Muscle of back (tissue), 11 donors: ENCODE results near the gene MST1. TPM values are rescaled to one million over a fixed set of nuclear protein-coding genes. Genes with fewer than 3 reads are reported as not detected.

Experiments
- DNase-seq, 3 donors: peaks; one replicate each; pipeline versions ENCODE4 v3.0.0 to v3.0.0-alpha.2; 2013
- polyA plus RNA-seq, 10 donors: library from polyadenylated mRNA; unstranded; fragments of 120-200 nt; gene quantifications; one replicate each; pipeline ENCODE4 v1.2.1, GENCODE V29; 2013; ENCODE audit not compliant: insufficient read length in 10 of 10

Gene MST1
- polyA plus RNA-seq, 10 donors: 5.0 to 14.2 (median 8.1) TPM

- DNase-seq: no peak
These were observed 50.8 kb downstream of the MST1 start for GRCh38 chr3:49638445-49638844.

DNA sequence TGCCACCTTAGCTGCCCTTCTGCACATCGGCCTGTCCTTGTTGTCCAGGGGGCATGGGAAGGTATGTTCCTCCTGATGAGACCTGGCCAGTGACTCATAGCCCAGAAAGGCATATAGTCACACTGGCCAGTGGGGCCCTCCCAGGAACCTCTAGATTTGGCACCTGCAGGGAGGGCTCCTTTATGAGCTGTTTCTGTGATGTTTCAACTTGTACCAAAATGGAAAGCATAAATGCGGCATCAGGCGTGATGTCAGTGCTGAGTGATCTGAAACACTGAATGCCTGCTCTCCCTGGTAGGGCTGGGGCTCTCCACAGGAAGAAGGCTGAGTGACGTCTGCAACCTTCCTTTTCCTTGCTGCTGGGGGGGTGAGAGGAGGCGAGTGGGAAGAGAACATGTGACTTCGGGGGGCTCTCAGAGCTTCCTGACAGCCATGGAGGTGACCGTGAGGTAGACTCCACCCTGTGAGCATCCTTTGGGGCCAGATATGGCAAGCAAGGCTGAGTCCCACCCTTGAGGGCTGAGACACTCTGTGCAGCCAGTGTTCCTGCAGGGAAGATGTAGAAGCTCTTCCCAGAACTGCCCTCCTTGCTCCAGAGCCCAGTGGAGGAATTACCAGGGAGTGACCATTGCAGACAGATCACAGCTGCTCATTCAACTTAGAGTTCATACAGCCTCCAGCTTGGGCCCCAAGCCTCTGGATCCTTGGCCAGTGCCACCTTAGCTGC, 52.2 kb downstream of the MST1 start:
- no peak for DNase-seq

DNA sequence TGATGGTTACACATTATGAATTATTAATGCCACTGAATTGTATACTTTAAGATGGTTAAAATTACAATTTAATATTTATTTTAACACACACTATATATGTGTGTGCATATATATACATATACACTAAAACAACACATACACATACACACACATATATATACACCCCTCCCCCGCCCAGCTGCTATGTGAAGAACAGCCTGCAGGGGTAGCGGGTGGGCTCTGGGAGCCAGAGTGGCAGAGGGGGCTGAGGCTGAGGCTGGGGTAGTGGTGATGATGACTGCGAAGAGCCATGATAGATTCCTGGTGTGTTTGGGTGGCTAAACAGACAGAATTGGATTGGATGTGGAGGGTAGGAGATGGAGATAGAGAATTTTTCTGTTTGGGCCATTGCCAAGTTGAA, 54.5 kb downstream of the MST1 start:
- no peak for DNase-seq

Other genes with a start within 250 kb of the MST1 start
- gene DAG1, start 219.2 kb downstream of the MST1 start, polyA plus RNA-seq: 100 to 1,000 TPM; 155 to 247 (median 209) TPM
- 1 to 10 TPM in 3 of 10 donors, under 1 TPM in 7; 0.63 to 1.2 (median 0.91) TPM for gene BSN, start 135.0 kb downstream of the MST1 start, polyA plus RNA-seq
- 10 to 100 TPM; 55.5 to 64.8 (median 59.7) TPM for gene APEH, start 15.1 kb downstream of the MST1 start, polyA plus RNA-seq
- 10 to 100 TPM; 28.4 to 45.3 (median 41.6) TPM for gene RNF123, start 83 bp upstream of the MST1 start, polyA plus RNA-seq
- 1 to 10 TPM; 1.3 to 3.8 (median 2.0) TPM for gene AMIGO3, start 30.2 kb upstream of the MST1 start, polyA plus RNA-seq
- 10 to 100 TPM in 7 of 10 donors, 1 to 10 TPM in 3; 8.3 to 15.3 (median 12.0) TPM for gene GMPPB, start 34.5 kb upstream of the MST1 start, polyA plus RNA-seq
- 10 to 100 TPM; 19.5 to 31.5 (median 23.3) TPM for gene IP6K1, start 97.1 kb upstream of the MST1 start, polyA plus RNA-seq
- gene CDHR4, start 110.4 kb upstream of the MST1 start, polyA plus RNA-seq: under 1 TPM in 4 of 10 donors, not detected in 6; 0.10 to 0.45 (median 0.19) TPM
- gene INKA1, start 113.8 kb upstream of the MST1 start, polyA plus RNA-seq: 10 to 100 TPM in 3 of 10 donors, 1 to 10 TPM in 7; 4.3 to 18.7 (median 7.8) TPM
- 10 to 100 TPM; 14.2 to 29.2 (median 22.1) TPM for gene UBA7, start 124.5 kb upstream of the MST1 start, polyA plus RNA-seq
- 1 to 10 TPM; 3.3 to 6.2 (median 4.8) TPM for gene TRAIP, start 167.1 kb upstream of the MST1 start, polyA plus RNA-seq
- under 1 TPM; 0.13 to 0.92 (median 0.30) TPM for gene CAMKV, start 180.4 kb upstream of the MST1 start, polyA plus RNA-seq
- 1 to 10 TPM; 1.3 to 6.1 (median 2.0) TPM for gene MST1R, start 214.4 kb upstream of the MST1 start, polyA plus RNA-seq
- gene MON1A, start 240.3 kb upstream of the MST1 start, polyA plus RNA-seq: 1 to 10 TPM; 4.9 to 8.3 (median 6.3) TPM